BE2C (cell line): ENCODE data around the gene EXOSC10.
"Not testable (repeated sequence)": the region's sequence is repeated elsewhere in the genome, so short reads cannot be mapped to it uniquely, and the experiment has no call there.

Experiments used
- DNase-seq: peaks from one replicate; pipeline ENCODE4 v3.0.0-alpha.2; 2020
- H3K27me3 ChIP-seq: fragments of 250-450 bp; sonication (Bioruptor Pico); 2 replicates; pipeline ENCODE4 v1.5.1; 2020; ENCODE audit warnings: mild to moderate bottlenecking
- H3K36me3 ChIP-seq: fragments of 250-450 bp; sonication (Bioruptor Pico); 2 replicates; pipeline ENCODE4 v1.5.1; 2020; ENCODE audit warnings: mild to moderate bottlenecking
- H3K4me1 ChIP-seq: fragments of 250-450 bp; sonication (Bioruptor Pico); 2 replicates; pipeline ENCODE4 v1.5.1; 2020
- H3K4me3 ChIP-seq: 2 replicates; pipeline ENCODE4 v1.5.1; 2011; ENCODE audit warnings: low read depth, low read length
- H3K9me3 ChIP-seq: fragments of 250-450 bp; sonication (Bioruptor Pico); 2 replicates; pipeline ENCODE4 v1.5.1; 2020
- TF ChIP-seq, protein P1 (sequence below): IDR thresholded peaks from 2 replicates; pipeline ENCODE4 v1.5.1; 2012; ENCODE audit warnings: mild to moderate bottlenecking, low read depth, low read length

Gene EXOSC10

DNA sequence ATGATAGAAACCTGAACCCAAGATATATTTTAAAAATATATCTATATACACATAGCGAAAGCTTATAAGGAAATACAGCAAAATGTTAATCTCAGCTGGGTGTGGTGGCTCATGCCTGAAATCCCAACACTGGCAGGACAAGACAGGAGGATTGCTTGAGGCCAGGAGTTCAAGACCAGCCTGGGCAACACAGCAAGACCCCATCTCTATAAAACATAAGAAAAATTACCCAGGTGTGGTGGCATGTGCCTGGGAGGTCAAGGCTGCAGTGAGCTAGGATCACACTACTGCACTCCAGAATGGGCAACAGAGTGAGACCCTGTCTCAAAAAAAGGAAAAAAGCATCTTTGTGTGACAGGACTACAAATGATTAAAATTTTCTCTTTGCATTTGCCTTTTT lies 33.9 kb downstream of the EXOSC10 start:
- Histone ChIP-seq H3K9me3 (no peaks in the 10 kb centered on the region), H3K4me3 (no peak overlapping the region), H3K36me3 (peaks cover 25% of the 10 kb centered on the region), H3K4me1 (no peaks in the 10 kb centered on the region), H3K27me3 (no peaks in the 10 kb centered on the region)
- DNase-seq: no peak
- TF ChIP-seq, protein P1, sequence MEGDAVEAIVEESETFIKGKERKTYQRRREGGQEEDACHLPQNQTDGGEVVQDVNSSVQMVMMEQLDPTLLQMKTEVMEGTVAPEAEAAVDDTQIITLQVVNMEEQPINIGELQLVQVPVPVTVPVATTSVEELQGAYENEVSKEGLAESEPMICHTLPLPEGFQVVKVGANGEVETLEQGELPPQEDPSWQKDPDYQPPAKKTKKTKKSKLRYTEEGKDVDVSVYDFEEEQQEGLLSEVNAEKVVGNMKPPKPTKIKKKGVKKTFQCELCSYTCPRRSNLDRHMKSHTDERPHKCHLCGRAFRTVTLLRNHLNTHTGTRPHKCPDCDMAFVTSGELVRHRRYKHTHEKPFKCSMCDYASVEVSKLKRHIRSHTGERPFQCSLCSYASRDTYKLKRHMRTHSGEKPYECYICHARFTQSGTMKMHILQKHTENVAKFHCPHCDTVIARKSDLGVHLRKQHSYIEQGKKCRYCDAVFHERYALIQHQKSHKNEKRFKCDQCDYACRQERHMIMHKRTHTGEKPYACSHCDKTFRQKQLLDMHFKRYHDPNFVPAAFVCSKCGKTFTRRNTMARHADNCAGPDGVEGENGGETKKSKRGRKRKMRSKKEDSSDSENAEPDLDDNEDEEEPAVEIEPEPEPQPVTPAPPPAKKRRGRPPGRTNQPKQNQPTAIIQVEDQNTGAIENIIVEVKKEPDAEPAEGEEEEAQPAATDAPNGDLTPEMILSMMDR: no peak

DNA sequence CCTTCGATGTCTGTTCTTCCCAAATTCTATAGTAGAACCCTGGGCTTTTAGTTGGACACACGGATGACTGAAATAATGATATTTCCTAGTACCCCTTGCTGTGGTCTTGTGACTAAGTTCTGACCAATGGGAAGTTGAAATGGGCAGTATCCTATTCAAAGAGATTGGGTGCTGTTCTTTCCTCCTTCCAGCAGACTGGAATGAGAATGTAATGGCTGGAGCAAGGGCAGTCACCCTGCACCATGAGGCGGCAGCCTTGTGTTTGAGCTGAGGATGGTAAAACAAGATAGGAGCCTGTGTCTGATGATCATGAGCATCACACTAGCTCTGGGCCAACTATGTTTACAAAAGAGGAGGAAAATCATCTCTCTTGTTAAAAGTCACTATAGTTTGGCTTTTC lies 34.7 kb downstream of the EXOSC10 start:
- DNase-seq: no peak
- Histone ChIP-seq H3K9me3 (no peaks in the 10 kb centered on the region), H3K36me3 (peaks cover 28% of the 10 kb centered on the region), H3K4me3 (no peak overlapping the region), H3K27me3 (no peaks in the 10 kb centered on the region), H3K4me1 (no peaks in the 10 kb centered on the region)
- TF ChIP-seq, protein P1: no peak

DNA sequence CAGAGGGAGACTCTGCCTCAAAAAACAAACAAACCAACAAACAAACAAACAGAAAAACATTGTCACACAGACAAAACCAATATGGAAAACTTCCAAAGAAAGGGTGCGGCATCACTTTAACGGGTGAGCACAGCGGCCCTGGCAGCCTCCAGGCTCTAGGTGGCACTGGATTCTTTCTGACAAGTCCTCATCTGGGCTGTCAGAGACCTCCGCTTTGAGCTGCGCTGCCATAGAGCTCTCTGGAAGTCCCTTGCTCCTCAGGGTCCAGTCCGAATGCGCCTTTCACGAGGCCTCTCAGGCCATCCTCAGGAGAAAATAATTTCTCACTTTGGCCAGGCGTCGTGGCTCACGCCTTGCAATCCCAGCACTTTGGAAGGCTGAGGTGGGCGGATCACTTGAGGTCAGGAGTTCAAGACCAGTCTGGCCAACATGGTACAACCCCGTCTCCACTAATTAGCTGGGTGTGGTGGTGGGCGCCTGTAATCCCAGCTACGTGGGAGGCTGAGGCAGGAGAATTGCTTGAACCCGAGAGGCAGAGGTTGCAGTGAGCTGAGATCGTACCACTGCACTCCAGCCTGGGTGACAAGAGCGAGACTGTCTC lies 35.6 kb downstream of the EXOSC10 start:
- H3K4me1 ChIP-seq, H3K4me3 ChIP-seq, H3K9me3 ChIP-seq, H3K27me3 ChIP-seq: not testable (repeated sequence)
- peaks cover 24% of the 10 kb centered on the region for H3K36me3 ChIP-seq
- TF ChIP-seq, protein P1: peak; percentile 29
- peak; percentile 45 for DNase-seq

DNA sequence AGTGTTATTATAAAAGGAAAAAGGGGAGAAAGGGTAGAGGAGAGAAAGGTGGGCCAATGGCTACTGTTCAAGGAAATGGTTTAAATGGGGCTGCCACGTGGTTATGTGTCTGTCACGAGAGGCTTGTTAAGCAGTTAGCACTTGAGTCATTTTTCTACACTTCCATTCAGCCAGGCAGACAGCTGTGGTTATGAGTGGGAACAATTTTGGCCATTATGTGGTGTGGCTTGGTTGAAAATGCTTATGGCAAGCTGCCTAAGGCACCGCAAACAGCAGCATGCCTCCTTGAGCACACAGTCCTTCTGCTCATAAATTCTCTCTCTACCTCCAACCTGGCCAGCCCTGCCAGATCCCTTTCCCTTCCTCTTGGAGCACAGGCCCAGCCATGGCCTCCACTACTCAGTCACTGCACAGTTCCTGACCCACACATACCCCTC lies 36.7 kb downstream of the EXOSC10 start:
- no peaks in the 10 kb centered on the region for H3K9me3 ChIP-seq
- H3K4me1 ChIP-seq: no peaks in the 10 kb centered on the region
- H3K4me3 ChIP-seq: no peak overlapping the region
- TF ChIP-seq, protein P1: no peak
- DNase-seq: no peak
- H3K27me3 ChIP-seq: no peaks in the 10 kb centered on the region
- H3K36me3 ChIP-seq: peaks cover 23% of the 10 kb centered on the region

DNA sequence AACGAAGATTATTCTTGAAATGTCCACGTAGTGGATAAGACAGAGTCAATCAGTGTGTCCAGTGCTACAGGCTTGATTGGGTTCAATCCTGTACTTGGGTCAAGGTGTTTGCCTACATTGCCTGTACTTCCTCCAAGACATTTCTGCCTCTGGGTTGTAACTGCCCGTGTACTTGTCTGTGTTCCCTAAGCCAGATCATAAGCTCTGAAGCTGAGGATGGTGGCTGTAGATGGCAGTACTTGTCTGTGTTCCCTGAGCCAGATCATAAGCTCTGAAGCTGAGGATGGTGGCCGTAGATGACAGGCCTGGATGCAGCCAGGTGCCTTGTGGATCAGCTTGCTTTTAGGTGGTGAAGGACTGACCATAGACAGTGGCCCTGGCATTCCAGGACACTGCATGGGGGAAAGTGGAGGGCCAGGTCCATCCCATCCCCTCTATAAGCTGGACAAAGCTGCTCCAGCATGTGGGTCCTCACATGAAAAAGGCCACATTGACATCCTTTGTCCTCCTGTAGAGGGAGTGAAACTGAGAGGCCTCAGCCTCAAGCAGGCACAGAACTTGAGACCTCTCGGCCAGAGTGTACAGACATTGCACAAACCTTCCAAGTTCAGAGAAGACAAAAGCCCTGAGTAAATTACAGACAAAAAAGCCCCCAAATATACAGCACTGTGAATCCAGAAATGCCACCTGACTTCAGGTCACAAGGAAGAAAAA lies 37.9 kb downstream of the EXOSC10 start:
- Histone ChIP-seq H3K4me3 (no peak overlapping the region), H3K27me3 (no peaks in the 10 kb centered on the region), H3K4me1 (no peaks in the 10 kb centered on the region), H3K9me3 (no peaks in the 10 kb centered on the region), H3K36me3 (peaks cover 25% of the 10 kb centered on the region)
- TF ChIP-seq, protein P1: no peak
- no peak for DNase-seq
